Astrocyte (in vitro differentiated cells and primary cell): ENCODE results near the gene RBM19. TPM values are rescaled to one million over a fixed set of nuclear protein-coding genes. Genes with fewer than 3 reads are reported as not detected.

ENCODE experiments used
- DNase-seq: peaks from one replicate; pipeline ENCODE4 v3.0.0-alpha.2; 2010; ENCODE audit warnings: low read depth
- FAIRE-seq: peaks from 2 replicates; lab custom pipeline; 2011; peaks lifted over from hg19 to GRCh38; lab: Jason Lieb, UNC
- H2AFZ ChIP-seq: 2 replicates; pipeline ENCODE4 v1.6.0; 2012; ENCODE audit warnings: low read depth, low read length, inconsistent platforms
- H3K27ac ChIP-seq: 2 replicates; pipeline ENCODE4 v1.5.1; 2011; ENCODE audit warnings: low read depth, low read length, inconsistent platforms
- H3K27me3 ChIP-seq: 2 replicates; pipeline ENCODE4 v1.6.0; 2011; ENCODE audit warnings: low read length, inconsistent platforms; ENCODE audit not compliant: insufficient read depth
- H3K36me3 ChIP-seq: 2 replicates; pipeline ENCODE4 v1.5.1; 2011; ENCODE audit warnings: low read length, inconsistent platforms; ENCODE audit not compliant: insufficient read depth
- H3K4me1 ChIP-seq: 2 replicates; pipeline ENCODE4 v1.5.1; 2011; ENCODE audit warnings: low read length, inconsistent platforms; ENCODE audit not compliant: insufficient read depth
- H3K4me2 ChIP-seq: 2 replicates; pipeline ENCODE4 v1.6.0; 2012; ENCODE audit warnings: low read length, inconsistent platforms
- H3K4me3 ChIP-seq: 2 replicates; pipeline ENCODE4 v1.5.1; 2011; ENCODE audit warnings: low read depth, mild to moderate bottlenecking, low read length, inconsistent platforms; ENCODE audit not compliant: insufficient read depth
- H3K79me2 ChIP-seq: 2 replicates; pipeline ENCODE4 v1.6.0; 2012; ENCODE audit warnings: mild to moderate bottlenecking, low read length, inconsistent platforms; ENCODE audit not compliant: insufficient read depth
- H3K9ac ChIP-seq: 2 replicates; pipeline ENCODE4 v1.6.0; 2012; ENCODE audit warnings: mild to moderate bottlenecking, low read length, inconsistent platforms
- H3K9me3 ChIP-seq: 2 replicates; pipeline ENCODE4 v1.5.1; 2012; ENCODE audit warnings: low read depth, mild to moderate bottlenecking, low read length, inconsistent platforms; ENCODE audit not compliant: insufficient read depth
- H4K20me1 ChIP-seq: 2 replicates; pipeline ENCODE4 v1.6.0; 2012; ENCODE audit warnings: low read length, inconsistent platforms; ENCODE audit not compliant: insufficient read depth
- H3K27ac Mint-ChIP-seq: one replicate; pipeline ENCODE4 v1.8.0; 2021; ENCODE audit warnings: mild to moderate bottlenecking, mixed read lengths; ENCODE audit not compliant: unreplicated experiment
- H3K27me3 Mint-ChIP-seq: one replicate; pipeline ENCODE4 v1.8.0; 2021; ENCODE audit warnings: low read depth, mixed read lengths; ENCODE audit not compliant: unreplicated experiment
- H3K36me3 Mint-ChIP-seq: one replicate; pipeline ENCODE4 v1.8.0; 2021; ENCODE audit warnings: low read depth, mixed read lengths; ENCODE audit not compliant: unreplicated experiment
- H3K4me1 Mint-ChIP-seq: one replicate; pipeline ENCODE4 v1.8.0; 2021; ENCODE audit warnings: low read depth, mixed read lengths; ENCODE audit not compliant: unreplicated experiment
- H3K4me3 Mint-ChIP-seq: one replicate; pipeline ENCODE4 v1.8.0; 2021; ENCODE audit warnings: mild to moderate bottlenecking, moderate library complexity, mixed read lengths; ENCODE audit not compliant: unreplicated experiment
- H3K9me3 Mint-ChIP-seq: one replicate; pipeline ENCODE4 v1.8.0; 2021; ENCODE audit warnings: mild to moderate bottlenecking, mixed read lengths; ENCODE audit not compliant: unreplicated experiment
- EZH2 ChIP-seq: IDR thresholded peaks from 2 replicates; pipeline ENCODE4 v1.6.1; 2012; ENCODE audit warnings: mild to moderate bottlenecking, low read length, inconsistent platforms; ENCODE audit not compliant: insufficient read depth
- total RNA-seq: library from RNA; stranded (reverse); gene quantifications from 2 replicates; pipeline ENCODE4 v1.2.1, GENCODE V29; 2021
- TF ChIP-seq, protein P1 (sequence below): IDR thresholded peaks from 2 replicates; pipeline ENCODE4 v1.5.1; 2011; ENCODE audit warnings: low read depth, mild to moderate bottlenecking, inconsistent platforms, low read length, moderate library complexity; ENCODE audit not compliant: insufficient read depth

RBM19 gene
- total RNA-seq, 1 donor from 2014 or later, result 32.3 TPM

DNA sequence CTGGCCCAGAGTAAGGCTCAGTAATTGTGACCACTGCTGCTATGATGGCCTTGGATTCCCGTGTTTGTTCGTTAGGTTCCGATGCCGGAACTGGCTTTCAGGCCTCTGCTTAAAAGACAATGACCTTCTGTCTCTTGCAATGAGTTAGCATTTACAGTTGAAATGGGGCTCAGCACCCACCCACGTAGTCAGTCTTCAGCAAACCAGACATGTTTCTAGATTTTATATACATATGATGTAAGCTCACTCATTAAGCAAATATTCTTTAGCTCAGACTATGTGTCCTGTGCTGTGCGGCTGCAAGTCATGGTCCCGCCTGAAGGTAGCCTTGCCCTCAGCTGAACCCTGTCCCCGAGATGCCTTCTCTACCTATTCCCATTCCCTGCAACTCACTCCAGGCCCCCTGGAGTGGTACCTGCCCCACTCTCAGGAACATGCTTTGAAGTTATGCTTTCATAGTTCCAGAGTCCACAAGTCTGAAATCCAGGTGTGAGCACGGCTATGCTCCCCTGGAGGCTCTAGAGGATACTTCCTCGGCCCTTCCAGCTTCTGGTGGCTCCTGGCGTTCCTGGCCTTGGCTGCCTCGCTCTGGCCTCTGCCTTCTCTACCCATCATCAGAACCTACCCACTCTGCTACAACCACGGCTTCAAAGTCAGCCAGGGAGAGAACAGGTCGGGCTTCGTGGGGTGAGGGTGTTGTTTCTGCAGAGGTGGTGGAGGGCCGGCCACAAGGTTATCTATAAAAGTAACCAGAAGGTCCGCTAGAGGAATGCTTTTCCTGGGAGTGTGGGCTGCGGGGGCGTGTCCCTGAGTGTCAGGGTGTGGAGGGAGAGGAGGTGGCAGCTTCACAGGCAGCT, 157.8 kb downstream of the RBM19 start:
- H4K20me1 ChIP-seq, result no peaks in the 10 kb centered on the region
- H3K4me2 ChIP-seq, result no peak overlapping the region
- Mint-ChIP-seq H3K27me3 (peaks cover 21% of the 10 kb centered on the region), H3K9me3 (peaks cover 18% of the 10 kb centered on the region), H3K36me3 (peaks cover 3% of the 10 kb centered on the region), H3K4me3 (no peak overlapping the region), H3K27ac (no peak overlapping the region), H3K4me1 (no peaks in the 10 kb centered on the region)
- H3K27ac ChIP-seq, result no peak overlapping the region
- H3K36me3 ChIP-seq, result no peaks in the 10 kb centered on the region
- TF ChIP-seq, protein P1, sequence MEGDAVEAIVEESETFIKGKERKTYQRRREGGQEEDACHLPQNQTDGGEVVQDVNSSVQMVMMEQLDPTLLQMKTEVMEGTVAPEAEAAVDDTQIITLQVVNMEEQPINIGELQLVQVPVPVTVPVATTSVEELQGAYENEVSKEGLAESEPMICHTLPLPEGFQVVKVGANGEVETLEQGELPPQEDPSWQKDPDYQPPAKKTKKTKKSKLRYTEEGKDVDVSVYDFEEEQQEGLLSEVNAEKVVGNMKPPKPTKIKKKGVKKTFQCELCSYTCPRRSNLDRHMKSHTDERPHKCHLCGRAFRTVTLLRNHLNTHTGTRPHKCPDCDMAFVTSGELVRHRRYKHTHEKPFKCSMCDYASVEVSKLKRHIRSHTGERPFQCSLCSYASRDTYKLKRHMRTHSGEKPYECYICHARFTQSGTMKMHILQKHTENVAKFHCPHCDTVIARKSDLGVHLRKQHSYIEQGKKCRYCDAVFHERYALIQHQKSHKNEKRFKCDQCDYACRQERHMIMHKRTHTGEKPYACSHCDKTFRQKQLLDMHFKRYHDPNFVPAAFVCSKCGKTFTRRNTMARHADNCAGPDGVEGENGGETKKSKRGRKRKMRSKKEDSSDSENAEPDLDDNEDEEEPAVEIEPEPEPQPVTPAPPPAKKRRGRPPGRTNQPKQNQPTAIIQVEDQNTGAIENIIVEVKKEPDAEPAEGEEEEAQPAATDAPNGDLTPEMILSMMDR, result no peak
- no peak for TF ChIP-seq EZH2
- no peaks in the 10 kb centered on the region for H3K27me3 ChIP-seq
- no peak overlapping the region for H2AFZ ChIP-seq
- H3K9ac ChIP-seq, result no peak overlapping the region
- H3K4me1 ChIP-seq, result no peaks in the 10 kb centered on the region
- FAIRE-seq (no peak), DNase-seq (no peak)
- H3K9me3 ChIP-seq, result peaks cover 4% of the 10 kb centered on the region
- no peaks in the 10 kb centered on the region for H3K79me2 ChIP-seq
- H3K4me3 ChIP-seq, result no peak overlapping the region

DNA sequence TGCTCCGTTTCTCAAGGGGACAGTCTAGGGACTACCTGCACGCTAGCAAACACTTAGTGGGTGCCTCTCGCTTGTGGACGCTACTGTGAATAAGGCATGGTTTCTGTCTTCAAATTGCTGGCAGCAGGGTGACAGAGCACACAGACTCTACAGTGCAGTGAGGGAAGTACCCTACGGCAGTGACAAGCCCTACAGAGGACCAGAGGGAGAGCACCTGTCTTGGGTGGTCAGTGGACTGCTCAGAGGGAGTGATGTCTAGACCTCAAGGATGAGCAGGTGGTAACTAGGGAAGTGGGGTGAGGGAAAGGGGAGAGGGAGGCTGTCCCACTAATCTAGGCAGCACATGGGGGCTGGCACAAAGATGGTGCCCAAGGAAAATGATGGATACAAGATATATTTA, 160.5 kb downstream of the RBM19 start:
- H3K79me2 ChIP-seq, result no peaks in the 10 kb centered on the region
- H3K9me3 ChIP-seq, result peaks cover 4% of the 10 kb centered on the region
- Mint-ChIP-seq H3K27me3 (peaks cover 34% of the 10 kb centered on the region), H3K27ac (no peak overlapping the region), H3K4me3 (no peak overlapping the region), H3K36me3 (peaks cover 3% of the 10 kb centered on the region), H3K4me1 (no peaks in the 10 kb centered on the region), H3K9me3 (peaks cover 16% of the 10 kb centered on the region)
- no peak for TF ChIP-seq EZH2
- TF ChIP-seq, protein P1, result no peak
- DNase-seq (no peak), FAIRE-seq (no peak)
- no peaks in the 10 kb centered on the region for H3K27me3 ChIP-seq
- H3K4me2 ChIP-seq, result no peak overlapping the region
- no peaks in the 10 kb centered on the region for H3K4me1 ChIP-seq
- H3K4me3 ChIP-seq, result no peak overlapping the region
- no peak overlapping the region for H2AFZ ChIP-seq
- H3K9ac ChIP-seq, result no peak overlapping the region
- no peaks in the 10 kb centered on the region for H4K20me1 ChIP-seq
- H3K36me3 ChIP-seq, result no peaks in the 10 kb centered on the region
- H3K27ac ChIP-seq, result no peak overlapping the region
